H9 (cell line): ENCODE measurements around the gene COX17. TPM values are rescaled to one million over a fixed set of nuclear protein-coding genes. Genes with fewer than 3 reads are reported as not detected.

ENCODE experiments used
- DNase-seq: peaks from one replicate; pipeline ENCODE4 v3.0.0-alpha.2; 2017
- H2AFZ ChIP-seq: one replicate; pipeline ENCODE4 v1.6.1; 2013; ENCODE audit warnings: mild to moderate bottlenecking, low read length, control low read depth, moderate library complexity
- H2AK5ac ChIP-seq: 2 replicates; pipeline ENCODE4 v1.6.1; 2013; ENCODE audit warnings: low read length, control low read depth, mixed read lengths; ENCODE audit not compliant: insufficient read length
- H2BK120ac ChIP-seq: one replicate; pipeline ENCODE4 v1.6.1; 2013; ENCODE audit warnings: low read depth, mild to moderate bottlenecking, low read length, control low read depth, inconsistent platforms; ENCODE audit not compliant: poor library complexity, severe bottlenecking
- H2BK12ac ChIP-seq: 2 replicates; pipeline ENCODE4 v1.6.1; 2013; ENCODE audit warnings: low read length, control low read depth, mixed read lengths, low read depth; ENCODE audit not compliant: insufficient read length
- H2BK15ac ChIP-seq: 2 replicates; pipeline ENCODE4 v1.6.1; 2013; ENCODE audit warnings: low read depth, low read length, control low read depth
- H2BK20ac ChIP-seq: one replicate; pipeline ENCODE4 v1.6.1; 2013; ENCODE audit warnings: low read depth, mild to moderate bottlenecking, low read length, control low read depth, inconsistent platforms; ENCODE audit not compliant: poor library complexity, severe bottlenecking
- H2BK5ac ChIP-seq: 2 replicates; pipeline ENCODE4 v1.6.1; 2013; ENCODE audit warnings: low read length, control low read depth, mixed read lengths; ENCODE audit not compliant: insufficient read length
- H3K14ac ChIP-seq: 2 replicates; pipeline ENCODE4 v1.6.1; 2013; ENCODE audit warnings: low read length, control low read depth; ENCODE audit not compliant: insufficient read depth
- H3K18ac ChIP-seq: 2 replicates; pipeline ENCODE4 v1.6.1; 2013; ENCODE audit warnings: low read depth, mild to moderate bottlenecking, mixed read lengths, low read length, control low read depth; ENCODE audit not compliant: insufficient read length
- H3K23ac ChIP-seq: 2 replicates; pipeline ENCODE4 v1.6.1; 2013; ENCODE audit warnings: low read length, control low read depth, mixed read lengths, low read depth; ENCODE audit not compliant: insufficient read length
- H3K23me2 ChIP-seq: 2 replicates; pipeline ENCODE4 v1.6.1; 2013; ENCODE audit warnings: low read depth, mild to moderate bottlenecking, mixed read lengths, low read length, control low read depth; ENCODE audit not compliant: insufficient read length, poor library complexity, severe bottlenecking
- H3K27ac ChIP-seq: 2 replicates; pipeline ENCODE4 v1.5.1; 2013; ENCODE audit warnings: low read length, control low read depth, mixed read lengths, low read depth; ENCODE audit not compliant: insufficient read length
- H3K27me3 ChIP-seq: 2 replicates; pipeline ENCODE4 v1.6.1; 2013; ENCODE audit warnings: low read length, control low read depth, inconsistent platforms; ENCODE audit not compliant: insufficient read depth
- H3K4ac ChIP-seq: 2 replicates; pipeline ENCODE4 v1.6.1; 2013; ENCODE audit warnings: low read depth, mild to moderate bottlenecking, control low read depth, inconsistent platforms, low read length, moderate library complexity
- H3K4me1 ChIP-seq: 2 replicates; pipeline ENCODE4 v1.6.1; 2013; ENCODE audit warnings: low read length, control low read depth, inconsistent platforms; ENCODE audit not compliant: insufficient read depth
- H3K4me2 ChIP-seq: 2 replicates; pipeline ENCODE4 v1.6.1; 2013; ENCODE audit warnings: low read length, control low read depth, mixed read lengths; ENCODE audit not compliant: insufficient read length, insufficient read depth
- H3K56ac ChIP-seq: 2 replicates; pipeline ENCODE4 v1.6.1; 2013; ENCODE audit warnings: low read depth, mild to moderate bottlenecking, mixed read lengths, low read length, control low read depth; ENCODE audit not compliant: insufficient read length
- H3K79me1 ChIP-seq: 2 replicates; pipeline ENCODE4 v1.6.1; 2013; ENCODE audit warnings: low read depth, mild to moderate bottlenecking, moderate library complexity, low read length, control low read depth, inconsistent platforms; ENCODE audit not compliant: insufficient read depth, poor library complexity, severe bottlenecking
- H3K79me2 ChIP-seq: 2 replicates; pipeline ENCODE4 v1.6.1; 2013; ENCODE audit warnings: low read length, control low read depth, inconsistent platforms; ENCODE audit not compliant: insufficient read depth
- H3K9ac ChIP-seq: 2 replicates; pipeline ENCODE4 v1.6.1; 2013; ENCODE audit warnings: low read length, control low read depth, mixed read lengths; ENCODE audit not compliant: insufficient read length; ENCODE audit errors: extremely low read depth
- H3K9me3 ChIP-seq: one replicate; pipeline ENCODE4 v1.6.1; 2013; ENCODE audit warnings: low read depth, low read length, inconsistent platforms; ENCODE audit not compliant: control insufficient read depth
- H3T11ph ChIP-seq: one replicate; pipeline ENCODE4 v1.6.1; 2013; ENCODE audit warnings: mild to moderate bottlenecking, low read length, control low read depth, inconsistent platforms
- H4K20me1 ChIP-seq: one replicate; pipeline ENCODE4 v1.6.1; 2013; ENCODE audit not compliant: control insufficient read depth, insufficient read length, insufficient read depth
- H4K5ac ChIP-seq: 2 replicates; pipeline ENCODE4 v1.6.1; 2013; ENCODE audit warnings: low read depth, mild to moderate bottlenecking, mixed read lengths, low read length, control low read depth; ENCODE audit not compliant: insufficient read length
- H4K8ac ChIP-seq: replicated peaks from 2 replicates; pipeline ENCODE4 v1.6.1; 2013; ENCODE audit warnings: low read length, control low read depth, mixed read lengths, low read depth; ENCODE audit not compliant: insufficient read length
- H4K91ac ChIP-seq: 2 replicates; pipeline ENCODE4 v1.6.1; 2013; ENCODE audit warnings: low read depth, mild to moderate bottlenecking, moderate library complexity, mixed read lengths, low read length, control low read depth; ENCODE audit not compliant: insufficient read length
- H3K27ac Mint-ChIP-seq, 3 experiments: 2 replicates in 2 of 3; 3 replicates in 1 of 3; pipeline ENCODE4 v1.8.0; 2020 to 2021; ENCODE audit warnings: mixed read lengths in 3 of 3, mild to moderate bottlenecking in 1 of 3, moderate library complexity in 1 of 3
- H3K27me3 Mint-ChIP-seq: 2 replicates; pipeline ENCODE4 v1.8.0; 2021; ENCODE audit warnings: low read depth, mild to moderate bottlenecking, moderate library complexity, mixed read lengths
- H3K36me3 Mint-ChIP-seq, 3 experiments: 2 replicates in 2 of 3; 3 replicates in 1 of 3; pipeline ENCODE4 v1.8.0; 2020 to 2021; ENCODE audit warnings: low read depth in 3 of 3, mixed read lengths in 3 of 3; ENCODE audit not compliant: insufficient read depth in 1 of 3
- H3K4me1 Mint-ChIP-seq, 2 experiments: 2 replicates each; pipeline ENCODE4 v1.8.0; 2020; ENCODE audit warnings: mixed read lengths in 2 of 2
- H3K4me3 Mint-ChIP-seq, 2 experiments: 2 replicates in 1 of 2; 3 replicates in 1 of 2; pipeline ENCODE4 v1.8.0; 2020 to 2021; ENCODE audit warnings: mild to moderate bottlenecking in 2 of 2, mixed read lengths in 2 of 2, moderate library complexity in 1 of 2
- H3K9me3 Mint-ChIP-seq, 2 experiments: 2 replicates in 1 of 2; 3 replicates in 1 of 2; pipeline ENCODE4 v1.8.0; 2020; ENCODE audit warnings: mild to moderate bottlenecking in 2 of 2, mixed read lengths in 2 of 2, moderate library complexity in 1 of 2
- WGBS: extraction: QIAGEN DNeasy Blood & Tissue Kit; methylation state at CpG from one replicate; pipeline ENCODE4 v1.1.7; 2013; ENCODE audit warnings: missing lambda C conversion rate, low lambda C conversion rate, mixed read lengths; ENCODE audit not compliant: insufficient read length; ENCODE audit errors: extremely low coverage; 5-methylcytosine and 5-hydroxymethylcytosine counted together
- total RNA-seq: library from RNA; stranded (reverse); gene quantifications from 2 replicates; pipeline ENCODE4 v1.2.1, GENCODE V29; 2021
- TF ChIP-seq, protein P1 (sequence below): fragments of 200-600 bp; sonication (generic); conservative IDR thresholded peaks from 3 replicates; pipeline ENCODE4 v1.8.0; 2021; ENCODE audit warnings: antibody characterized with exemption, mild to moderate bottlenecking

Gene COX17
- total RNA-seq, 1 experiment from 2014 or later = 47.0 TPM

DNA sequence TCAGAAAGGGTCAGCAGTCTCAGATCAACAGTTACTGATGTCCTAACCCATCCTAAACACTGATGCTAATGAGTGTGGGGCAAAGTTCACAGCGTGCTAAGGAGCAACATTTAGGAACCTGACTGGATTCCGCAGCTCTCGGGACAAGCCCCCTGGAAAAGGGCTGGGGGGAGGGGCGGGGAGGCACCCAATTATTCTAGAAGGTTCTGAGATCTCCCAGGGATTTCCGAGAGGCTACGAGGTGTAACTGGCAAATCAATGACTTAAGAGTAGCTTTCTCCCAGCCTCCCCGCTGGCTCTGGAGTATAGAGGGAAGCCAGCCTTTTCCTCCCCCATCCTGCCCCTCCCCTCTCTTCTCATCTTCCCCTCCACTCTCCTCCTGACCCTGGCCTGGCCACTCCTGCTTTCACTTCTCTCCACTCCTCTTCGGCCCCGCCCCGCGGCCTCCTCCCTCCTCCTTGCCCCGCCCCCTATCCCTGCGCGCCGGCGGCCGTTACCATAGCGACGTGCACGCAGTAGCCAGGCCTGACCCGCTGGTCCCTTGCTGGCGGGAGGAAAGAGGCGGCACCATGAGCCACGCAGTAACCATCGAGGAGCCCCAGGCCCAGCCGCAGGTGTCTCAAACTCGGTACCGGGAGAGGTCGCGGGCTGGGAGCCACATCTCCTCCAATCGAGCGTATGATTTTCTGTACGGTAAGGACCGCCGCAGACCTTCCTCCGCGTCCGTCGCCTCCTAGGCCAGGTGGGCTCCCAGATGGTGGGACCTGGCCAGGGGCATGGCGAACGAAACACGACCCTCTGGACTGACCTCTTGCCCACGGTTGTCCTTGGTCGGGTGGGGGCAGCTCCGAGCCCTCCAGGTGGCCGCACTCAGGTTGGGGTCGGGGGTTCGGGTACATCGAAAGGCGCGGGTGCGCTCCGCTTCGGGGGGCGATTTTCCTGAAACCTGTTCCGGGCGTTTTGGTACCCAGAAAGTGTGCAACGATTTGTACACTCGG lies 25.6 kb upstream of the COX17 start, which contains the start of gene CFAP91:
CFAP91 (plus strand) TSS at position 493 of the 998 bp plus-strand sequence; CDS start at position 570, 77 bp downstream.
- H4K8ac ChIP-seq = no peak within 1 kb of the TSS
- no peak within 1 kb of the TSS for H3K56ac ChIP-seq
- TF ChIP-seq, protein P1, sequence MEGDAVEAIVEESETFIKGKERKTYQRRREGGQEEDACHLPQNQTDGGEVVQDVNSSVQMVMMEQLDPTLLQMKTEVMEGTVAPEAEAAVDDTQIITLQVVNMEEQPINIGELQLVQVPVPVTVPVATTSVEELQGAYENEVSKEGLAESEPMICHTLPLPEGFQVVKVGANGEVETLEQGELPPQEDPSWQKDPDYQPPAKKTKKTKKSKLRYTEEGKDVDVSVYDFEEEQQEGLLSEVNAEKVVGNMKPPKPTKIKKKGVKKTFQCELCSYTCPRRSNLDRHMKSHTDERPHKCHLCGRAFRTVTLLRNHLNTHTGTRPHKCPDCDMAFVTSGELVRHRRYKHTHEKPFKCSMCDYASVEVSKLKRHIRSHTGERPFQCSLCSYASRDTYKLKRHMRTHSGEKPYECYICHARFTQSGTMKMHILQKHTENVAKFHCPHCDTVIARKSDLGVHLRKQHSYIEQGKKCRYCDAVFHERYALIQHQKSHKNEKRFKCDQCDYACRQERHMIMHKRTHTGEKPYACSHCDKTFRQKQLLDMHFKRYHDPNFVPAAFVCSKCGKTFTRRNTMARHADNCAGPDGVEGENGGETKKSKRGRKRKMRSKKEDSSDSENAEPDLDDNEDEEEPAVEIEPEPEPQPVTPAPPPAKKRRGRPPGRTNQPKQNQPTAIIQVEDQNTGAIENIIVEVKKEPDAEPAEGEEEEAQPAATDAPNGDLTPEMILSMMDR = no peak
- no peak within 1 kb of the TSS for H2AK5ac ChIP-seq
- H3K4me1 ChIP-seq = no peaks in the 10 kb centered on the region; the same call in 1 of the 2 replicates
- H3K4me2 ChIP-seq = peak within 1 kb of the TSS; percentile 45
- H3T11ph ChIP-seq = no peak within 1 kb of the TSS
- no peak within 1 kb of the TSS for H3K23ac ChIP-seq
- Mint-ChIP-seq H3K4me3 (peak within 1 kb of the TSS; percentile 68 to 83), H3K4me1 (peaks cover 12 to 15% of the 10 kb centered on the region in 2 experiments; a peak in 3 of 4 replicates), H3K9me3 (peaks cover 0 to 3% of the 10 kb centered on the region in 2 experiments; a peak in 2 of 5 replicates), H3K27ac (no peak within 1 kb of the TSS; a peak in 1 of 7 replicates), H3K36me3 (peaks cover 0 to 2% (median 0%) of the 10 kb centered on the region in 3 experiments; a peak in 1 of 7 replicates), H3K27me3 (peaks cover 20% of the 10 kb centered on the region)
- no peak within 1 kb of the TSS for H4K5ac ChIP-seq
- H3K9me3 ChIP-seq = no peaks in the 10 kb centered on the region
- no peak within 1 kb of the TSS for H2BK12ac ChIP-seq
- H2BK120ac ChIP-seq = no peak within 1 kb of the TSS
- no peak within 1 kb of the TSS for H2AFZ ChIP-seq
- no peak within 1 kb of the TSS for H2BK15ac ChIP-seq
- no peak within 1 kb of the TSS for H4K91ac ChIP-seq
- peaks cover 6% of the 10 kb centered on the region for H3K23me2 ChIP-seq
- H3K4ac ChIP-seq = no peak within 1 kb of the TSS
- no peak within 1 kb of the TSS for H2BK5ac ChIP-seq
- no peak within 1 kb of the TSS for H2BK20ac ChIP-seq
- no peaks in the 10 kb centered on the region for H4K20me1 ChIP-seq
- no peak within 1 kb of the TSS for H3K9ac ChIP-seq
- peak; percentile 99 for DNase-seq
- H3K14ac ChIP-seq = no peak within 1 kb of the TSS
- no peak within 1 kb of the TSS for H3K18ac ChIP-seq
- peaks cover 6% of the 10 kb centered on the region; the same call in 1 of the 2 replicates for H3K27me3 ChIP-seq
- no peaks in the 10 kb centered on the region for H3K79me1 ChIP-seq
- WGBS = no CpG with 5 or more reads among the region's 59 CpGs
- no peak within 1 kb of the TSS for H3K27ac ChIP-seq
- H3K79me2 ChIP-seq = no peaks in the 10 kb centered on the region
